NCI-H2081 treated with DMSO at 0.1 percent for 48 hours (cell line): ENCODE data around the gene LTB4R.
"Not testable (repeated sequence)": the region's sequence is repeated elsewhere in the genome, so short reads cannot be mapped to it uniquely, and the experiment has no call there.

Experiments used
- DNase-seq: peaks from one replicate; lab custom pipeline; 2025; lab: John Stamatoyannopoulos, UW

Gene LTB4R

GRCh38 chr14:24323341-24323740 lies 12.0 kb downstream of the LTB4R start:
- no peak for DNase-seq

DNA sequence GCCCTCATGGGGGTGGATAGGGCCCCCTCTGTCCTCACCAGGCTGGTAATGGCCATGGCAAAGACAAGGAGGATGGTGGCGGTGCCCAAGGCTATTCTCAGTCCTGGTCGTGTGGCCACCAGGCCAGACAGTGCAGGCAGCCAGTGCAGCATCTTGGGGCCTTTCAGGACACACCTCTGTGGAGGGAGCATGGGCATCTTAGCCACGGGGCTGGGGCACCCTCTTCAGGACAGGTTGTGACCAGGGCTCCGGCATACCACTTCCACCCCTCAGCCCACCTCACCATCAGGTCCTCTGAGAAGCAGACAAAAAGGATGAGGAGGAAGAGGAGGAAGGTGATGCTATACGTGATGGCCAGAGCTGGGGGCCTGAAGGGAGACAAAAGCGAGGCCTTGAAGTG lies 12.7 kb downstream of the LTB4R start:
- no peak for DNase-seq

GRCh38 chr14:24325041-24325530 lies 13.8 kb downstream of the LTB4R start:
- no peak for DNase-seq

GRCh38 chr14:24325963-24326362 lies 14.7 kb downstream of the LTB4R start:
- no peak for DNase-seq

- no peak for DNase-seq
These were observed 16.0 kb downstream of the LTB4R start for GRCh38 chr14:24327303-24327702.

DNA sequence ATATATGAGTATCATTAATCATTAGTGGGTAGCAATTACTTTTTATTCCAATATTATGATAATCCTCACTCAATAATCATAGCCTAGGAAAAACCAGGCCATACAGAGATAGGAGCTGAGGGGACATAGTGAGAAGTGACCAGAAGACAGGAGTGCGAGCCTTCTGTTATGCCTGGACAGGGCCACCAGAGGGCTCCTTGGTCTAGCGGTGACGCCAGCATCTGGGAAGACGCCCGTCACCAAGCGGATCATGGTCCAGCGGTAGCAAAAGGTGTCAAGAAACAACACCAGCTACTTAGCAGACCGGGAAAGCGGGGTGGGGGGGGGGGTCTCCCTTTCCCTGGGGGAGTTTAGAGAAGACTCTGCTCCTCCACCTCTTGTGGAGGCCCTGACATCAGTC lies 16.6 kb downstream of the LTB4R start:
- not testable (repeated sequence) for DNase-seq

DNA sequence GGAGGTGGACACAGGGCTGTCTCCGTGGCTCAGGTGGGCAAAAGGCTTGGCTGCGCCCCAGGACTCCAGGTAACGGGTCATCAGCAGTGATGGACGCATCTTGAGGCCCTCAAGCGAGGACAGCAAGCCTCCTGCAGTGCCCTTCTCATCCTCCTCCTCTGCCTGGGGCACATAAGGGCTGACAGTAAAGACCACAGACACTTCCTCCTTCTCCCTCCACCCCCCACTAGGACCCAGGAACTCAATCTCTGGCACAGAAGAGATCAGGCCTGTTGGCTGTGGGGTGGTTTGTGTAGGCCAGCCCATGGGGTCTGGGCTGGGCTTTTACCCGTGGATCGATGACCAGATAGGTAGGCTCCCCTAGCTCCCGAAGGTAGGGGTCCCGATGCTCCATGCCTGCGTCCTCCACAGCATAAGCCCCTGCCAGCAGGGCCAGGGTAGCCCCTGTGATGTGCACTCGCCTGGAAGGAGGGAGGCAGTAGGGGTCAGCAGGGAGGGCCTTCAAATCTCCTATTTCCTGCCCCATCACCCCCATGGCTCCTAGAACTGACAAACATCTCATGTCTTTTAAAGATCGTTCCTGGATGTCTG lies 17.9 kb downstream of the LTB4R start:
- no peak for DNase-seq

GRCh38 chr14:24329736-24330135 lies 18.4 kb downstream of the LTB4R start:
- no peak for DNase-seq

- no peak for DNase-seq
These were observed 19.8 kb downstream of the LTB4R start for GRCh38 chr14:24330973-24331674.

DNA sequence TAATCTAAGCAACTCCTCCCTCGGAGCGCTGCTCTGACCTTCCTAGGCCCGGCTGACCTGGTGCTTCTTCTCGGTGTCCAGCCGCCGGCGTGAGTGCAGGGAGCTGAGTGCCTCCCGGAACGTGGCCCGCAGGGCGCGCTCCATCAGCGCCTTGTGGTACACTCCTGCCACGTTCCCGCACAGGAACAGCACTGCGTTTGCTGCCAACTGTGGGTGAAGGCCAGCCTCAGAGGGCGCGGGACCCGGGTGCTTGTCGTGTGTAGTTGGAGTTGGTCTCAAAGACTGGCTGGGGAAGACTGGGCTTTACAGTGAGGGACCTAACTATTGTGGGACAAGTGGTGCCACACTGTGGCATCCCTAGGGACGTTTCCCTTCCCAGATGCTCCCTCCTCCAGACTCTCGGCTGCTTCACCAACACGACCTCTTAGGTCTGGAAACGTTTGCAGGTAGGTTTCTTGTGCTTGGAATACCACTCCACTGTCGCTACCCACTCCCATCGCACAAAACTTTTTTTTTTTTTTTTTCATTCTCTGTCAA lies 20.5 kb downstream of the LTB4R start:
- DNase-seq = no peak

DNA sequence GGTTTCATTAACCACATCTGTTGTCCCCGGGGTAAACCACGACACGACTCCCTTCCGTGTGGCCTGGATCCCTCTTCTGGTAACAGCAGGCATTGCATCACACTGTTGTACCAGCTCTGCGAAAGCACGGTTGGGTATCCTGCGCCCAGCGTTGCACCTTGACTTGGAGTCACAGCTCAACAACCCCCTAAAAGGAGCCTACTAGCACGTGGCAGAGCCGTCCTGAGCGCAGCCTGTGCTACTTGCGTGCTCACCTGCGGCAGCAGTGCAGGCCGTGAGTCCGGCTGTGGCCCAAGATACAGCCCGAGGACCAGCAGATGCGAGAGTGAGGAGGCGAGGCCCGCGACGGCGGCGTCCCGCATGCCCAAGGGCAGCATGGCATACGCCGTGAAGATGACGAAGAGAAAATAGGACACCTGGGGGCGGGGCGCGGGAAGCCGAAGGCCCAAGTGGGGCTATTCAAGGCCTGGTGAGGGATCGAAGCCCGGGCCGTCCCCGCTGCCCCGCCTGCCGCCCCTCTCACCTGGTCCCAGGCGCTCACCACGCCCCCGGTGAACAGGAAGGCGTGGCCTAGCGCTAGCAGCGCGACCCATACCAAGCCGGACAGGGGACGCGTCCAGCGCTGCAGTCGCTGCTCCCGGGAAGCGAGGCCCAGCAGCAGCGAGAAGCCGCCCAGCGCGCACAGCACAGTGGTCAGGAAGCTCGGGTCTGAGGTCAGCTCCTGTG lies 21.1 kb downstream of the LTB4R start:
- DNase-seq = no peak

DNA sequence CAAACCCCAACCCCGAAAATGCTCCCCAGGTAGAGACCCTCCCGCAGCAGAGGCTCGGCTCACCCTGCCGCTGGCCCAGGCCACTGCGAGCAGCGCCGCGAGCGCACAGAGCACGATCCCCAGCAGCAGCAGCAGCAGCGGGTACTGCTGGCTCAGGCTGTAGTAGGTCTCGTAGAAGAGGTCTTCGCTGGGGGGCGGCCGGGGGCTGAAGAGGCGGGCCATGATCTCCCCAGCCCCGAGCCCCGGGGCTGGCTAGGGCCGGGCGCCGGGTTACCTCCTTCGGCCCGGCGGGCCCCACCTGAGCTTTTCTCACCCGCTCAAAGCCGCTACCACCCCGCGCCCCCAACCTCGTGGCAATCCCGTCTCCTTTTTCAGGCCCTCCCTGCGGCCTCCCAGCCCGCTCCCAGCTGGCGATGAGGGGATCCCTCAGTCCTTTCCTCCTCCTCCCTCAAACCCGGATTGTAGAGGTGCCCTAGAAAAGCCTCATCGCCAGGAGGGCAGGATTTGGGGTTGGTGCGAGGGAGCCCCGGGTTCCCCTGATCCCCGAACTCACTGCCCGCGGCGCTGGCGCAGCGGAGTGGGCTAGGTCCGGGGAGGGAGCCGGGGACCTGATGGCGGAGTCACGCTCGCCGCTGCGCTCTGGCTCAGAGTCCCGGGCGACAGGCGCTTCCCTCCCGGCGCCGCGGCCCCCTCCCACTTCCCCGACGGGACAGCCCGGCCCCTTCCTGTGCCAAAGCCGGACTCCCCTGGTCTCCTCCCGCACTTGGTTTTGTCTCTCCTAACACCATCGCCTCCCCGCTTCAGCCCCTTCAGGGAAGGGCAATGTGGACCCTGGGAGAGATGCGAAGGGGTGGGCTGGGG lies 23.4 kb downstream of the LTB4R start, which contains the start of gene ADCY4:
TSS of gene ADCY4 (minus strand) at position 641 of the 861 bp plus-strand sequence. CDS start at position 222, 419 bp downstream.
- DNase-seq = no peak

- no peak for DNase-seq
These were observed 24.3 kb downstream of the LTB4R start for GRCh38 chr14:24335461-24336171.

GRCh38 chr14:24337144-24337823 lies 26.0 kb downstream of the LTB4R start:
- DNase-seq = no peak

GRCh38 chr14:24337824-24338175 lies 26.5 kb downstream of the LTB4R start:
- no peak for DNase-seq

GRCh38 chr14:24338843-24339242 lies 27.5 kb downstream of the LTB4R start:
- no peak for DNase-seq

DNA sequence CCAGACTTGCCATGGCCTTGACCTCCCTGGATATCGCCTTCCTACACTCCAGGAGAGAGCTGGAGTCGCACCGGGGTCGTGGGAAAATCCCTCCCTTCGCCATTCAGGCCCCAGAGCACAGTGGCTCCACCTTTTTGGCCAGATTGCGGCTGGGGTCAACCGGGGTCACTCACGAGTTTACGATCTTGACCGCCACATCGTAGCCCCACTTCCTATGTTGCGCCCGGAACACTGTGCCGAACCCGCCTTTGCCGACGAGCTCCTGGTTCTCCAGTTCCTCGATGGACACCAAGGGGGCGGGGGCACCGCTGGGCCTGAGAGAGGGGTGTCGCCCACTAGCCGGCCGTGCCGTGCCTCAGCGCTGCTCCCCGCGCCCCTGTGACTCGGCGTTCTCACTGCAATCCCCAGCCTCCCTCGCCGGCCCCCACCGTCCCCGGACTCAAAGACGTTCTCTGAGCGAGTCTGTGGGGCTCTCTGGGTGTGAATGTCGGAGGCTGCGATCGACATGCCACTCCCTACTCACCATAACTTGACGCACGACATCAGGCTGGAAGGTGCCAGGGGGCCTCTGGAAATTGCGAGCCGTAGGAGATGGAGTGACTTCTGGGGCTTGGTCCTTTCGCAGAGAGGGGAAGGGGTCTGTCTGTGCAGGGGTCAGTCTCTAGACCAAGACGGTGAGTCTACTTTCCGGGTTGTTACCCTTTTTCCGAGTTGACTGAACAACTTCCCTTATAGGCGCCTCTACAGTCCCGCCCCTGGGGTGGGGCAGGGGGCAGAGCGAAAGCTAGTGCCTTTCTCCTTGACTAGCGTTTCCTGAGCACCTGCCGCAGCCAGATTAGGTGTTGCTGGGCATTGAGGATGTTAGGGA lies 28.2 kb downstream of the LTB4R start, which contains the start of gene RIPK3:
TSS of gene RIPK3 (minus strand) at position 708 of the 868 bp plus-strand sequence. CDS start at position 543, 165 bp downstream.
- no peak for DNase-seq

DNA sequence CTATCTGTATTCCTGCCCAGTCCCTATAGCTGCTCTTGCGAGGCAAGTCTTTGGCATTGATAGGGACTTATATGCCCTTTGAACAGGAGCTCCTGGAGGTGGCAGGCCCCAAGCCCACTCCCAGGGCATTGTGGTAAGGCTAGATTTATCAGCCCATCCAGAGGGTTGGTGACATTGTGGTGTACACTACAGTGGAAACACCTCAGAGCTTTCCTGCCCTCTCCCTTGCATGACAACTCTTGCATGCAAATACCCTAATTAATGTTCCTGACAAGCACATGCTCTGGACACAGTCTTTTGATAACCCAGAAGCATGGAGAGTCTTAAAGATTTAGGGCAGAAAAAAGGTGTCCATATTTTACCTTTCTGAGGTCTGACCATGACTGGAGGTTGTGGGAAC lies 29.3 kb downstream of the LTB4R start:
- DNase-seq = no peak

DNA sequence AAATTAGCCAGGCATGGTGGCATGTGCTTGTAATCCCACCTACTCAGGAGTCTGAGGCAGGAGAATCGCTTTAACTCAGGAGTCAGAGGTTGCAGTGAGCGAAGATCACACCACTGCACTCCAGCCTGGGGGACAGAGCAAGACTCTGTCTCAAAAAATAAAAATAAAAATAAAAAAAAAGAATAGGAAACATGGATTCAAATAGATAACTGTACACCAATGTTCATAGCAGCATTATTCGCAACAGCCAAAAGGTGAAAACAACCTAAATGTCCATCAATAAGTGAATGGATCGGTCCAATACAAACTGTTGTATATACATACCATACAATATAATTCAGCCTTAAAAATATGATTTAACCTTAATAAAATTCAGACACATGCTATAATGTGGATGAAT lies 31.6 kb downstream of the LTB4R start:
- DNase-seq = no peak
